HG02973 (cell line): ENCODE results near the gene CHAD.

ENCODE experiments used
- ATAC-seq: cut with Tn5 transposase; IDR thresholded peaks from one replicate; pipeline ENCODE4 v1.9.1; 2021; ENCODE audit warnings: moderate library complexity; ENCODE audit not compliant: unreplicated experiment

Gene CHAD

GRCh38 chr17:50458701-50459676 is 9.7 kb downstream of the CHAD start:
- no peak for ATAC-seq

DNA sequence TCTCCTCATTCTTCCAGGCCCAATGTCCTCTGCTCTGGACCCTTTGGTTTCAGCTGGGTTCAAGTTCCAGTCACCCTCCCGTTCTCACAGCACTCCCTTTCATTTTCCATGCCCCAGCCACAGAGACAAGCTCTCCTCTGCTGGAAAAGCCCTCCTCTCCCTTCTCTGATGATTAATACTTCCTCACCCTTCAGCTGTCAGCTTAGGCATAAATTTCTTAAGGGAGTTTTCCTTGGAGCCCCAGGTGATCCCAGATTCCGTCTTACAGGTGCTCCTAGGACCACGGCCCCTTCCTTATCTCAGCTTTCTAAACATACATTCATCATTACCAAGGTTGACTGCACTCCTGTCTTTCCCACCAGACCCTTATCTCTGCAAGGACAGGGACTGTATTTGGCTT is 10.4 kb downstream of the CHAD start:
- ATAC-seq = no peak

DNA sequence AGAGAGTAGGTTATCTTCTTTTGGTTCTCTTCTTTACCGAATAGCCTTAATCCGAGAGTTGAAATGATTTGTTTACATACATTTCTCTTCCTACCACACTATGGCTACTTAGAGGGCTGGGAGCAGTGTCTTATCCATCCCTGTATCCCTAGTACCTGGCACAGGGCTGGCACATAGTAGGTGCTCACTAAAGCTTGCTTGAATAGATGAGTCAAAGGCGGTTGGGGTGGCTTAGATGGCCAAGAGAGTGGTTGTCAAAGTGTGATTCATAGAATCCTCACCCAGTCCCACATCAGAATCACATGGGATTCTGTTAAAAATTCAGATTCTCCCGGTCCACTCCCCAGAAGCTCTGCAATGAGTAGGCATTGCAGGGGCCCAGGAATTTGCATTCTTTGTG is 11.1 kb downstream of the CHAD start:
- no peak for ATAC-seq

DNA sequence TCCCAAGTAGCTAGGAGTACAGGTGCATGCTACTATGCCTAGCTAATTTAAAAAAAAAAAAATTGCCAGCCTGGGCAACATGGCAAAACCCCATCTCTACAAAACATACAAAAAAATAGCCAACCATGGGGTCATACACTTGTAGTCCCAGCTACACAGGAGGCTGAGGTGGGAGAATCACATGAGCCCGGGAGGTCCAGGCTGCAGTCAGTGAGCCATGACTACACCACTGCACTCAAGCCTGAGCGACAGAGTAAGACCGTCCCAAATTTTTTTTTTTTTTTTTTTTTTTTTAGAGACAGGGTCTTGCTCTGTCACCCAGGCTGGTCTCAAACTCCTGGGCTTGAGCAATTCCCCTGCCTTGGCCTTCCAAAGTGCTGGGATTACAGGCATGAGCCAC is 14.8 kb downstream of the CHAD start:
- ATAC-seq = no peak

- no peak for ATAC-seq
Measured at GRCh38 chr17:50452630-50453300, 15.9 kb downstream of the CHAD start.

GRCh38 chr17:50451943-50452629 is 16.6 kb downstream of the CHAD start:
- no peak for ATAC-seq

GRCh38 chr17:50448643-50449042 is 20.0 kb downstream of the CHAD start:
- ATAC-seq = no peak

- ATAC-seq = no peak
Measured at GRCh38 chr17:50447870-50448595, 20.6 kb downstream of the CHAD start.

GRCh38 chr17:50445730-50446325 is 22.9 kb downstream of the CHAD start:
- ATAC-seq = no peak

- ATAC-seq = no peak
Measured at GRCh38 chr17:50444841-50445715, 23.6 kb downstream of the CHAD start.

GRCh38 chr17:50443505-50443974 is 25.1 kb downstream of the CHAD start:
- no peak for ATAC-seq

- ATAC-seq = no peak
Measured at GRCh38 chr17:50440838-50441829, 27.5 kb downstream of the CHAD start.

DNA sequence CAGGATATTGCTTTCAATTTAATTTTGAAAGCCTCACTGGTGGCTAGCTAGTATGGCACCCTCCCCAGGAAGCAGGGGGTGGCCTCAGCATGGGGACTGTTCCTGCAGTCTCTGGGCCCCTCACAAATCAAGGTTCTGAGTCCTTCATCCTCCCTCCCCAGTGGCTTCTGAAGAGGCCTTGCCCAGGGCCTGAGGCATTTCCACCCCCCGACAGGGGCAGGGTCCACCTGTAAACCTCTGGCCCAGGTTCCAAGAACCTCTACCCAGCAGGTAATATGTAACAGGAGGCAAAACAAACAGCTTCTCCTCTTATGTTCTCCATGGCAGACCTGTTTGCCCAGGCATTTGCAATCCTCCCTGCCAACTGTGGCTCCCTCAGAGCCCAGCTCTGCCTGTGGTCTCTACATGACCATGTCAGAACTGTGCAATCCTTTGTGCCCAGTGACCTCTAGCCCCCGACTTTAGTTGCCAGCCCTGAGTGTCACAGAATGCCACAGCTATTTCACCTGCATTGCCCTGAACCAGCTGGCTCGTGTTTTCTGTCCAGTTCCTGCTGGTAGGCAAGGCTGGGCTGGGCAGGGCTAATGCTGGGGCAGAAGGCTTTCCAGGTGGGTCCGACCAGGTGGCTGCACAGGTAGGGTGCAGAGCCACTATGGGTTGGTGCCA is 28.4 kb downstream of the CHAD start:
- no peak for ATAC-seq

- ATAC-seq = no peak
Measured at GRCh38 chr17:50439008-50439407, 29.7 kb downstream of the CHAD start.

DNA sequence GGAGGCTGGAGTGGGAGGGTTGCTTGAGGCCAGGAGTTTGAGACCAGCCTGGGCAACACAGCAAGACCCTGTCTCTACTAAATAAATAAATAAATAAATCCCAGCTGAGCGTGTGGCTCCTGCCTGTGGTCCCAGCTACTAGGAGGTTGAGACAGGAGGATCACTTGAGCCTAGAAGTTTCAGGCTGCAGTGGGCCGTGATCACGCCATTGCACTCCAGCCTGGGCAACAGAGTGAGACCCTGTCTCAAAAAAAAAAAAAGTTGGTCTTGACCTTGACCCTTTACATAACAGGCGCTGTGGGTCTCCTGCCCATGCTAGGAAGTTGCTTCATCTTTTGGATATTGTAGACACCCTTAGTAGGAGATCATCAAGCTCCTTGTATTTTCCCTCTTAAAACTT is 31.3 kb downstream of the CHAD start:
- ATAC-seq = no peak

GRCh38 chr17:50432125-50432762 is 36.4 kb downstream of the CHAD start:
- ATAC-seq = no peak
